Mesenteric fat pad (tissue), 1 donor: ENCODE data around the gene CHEK1. TPM values are rescaled to one million over a fixed set of nuclear protein-coding genes. Genes with fewer than 3 reads are reported as not detected.
"Not testable (repeated sequence)": the region's sequence is repeated elsewhere in the genome, so short reads cannot be mapped to it uniquely, and the experiment has no call there.

Experiments used
- DNase-seq: peaks from one replicate; pipeline ENCODE4 v3.0.0-alpha.2; 2020; ENCODE audit warnings: low spot score
- long read RNA-seq: library from polyadenylated mRNA; unstranded; transcript quantifications from one replicate; pipeline ENCODE4 v2.0.0, GENCODE V29; 2020
- total RNA-seq: library from RNA; stranded (reverse); fragmentation: NEBNext Ultra II Directional; extraction: Animal tissue kit (Norgen Biotek cat#: 25700); gene quantifications from one replicate; pipeline ENCODE4 v1.2.1, GENCODE V29; 2021
- donor health status: DM: yes; HTN: yes; CAD: no.

Gene CHEK1
- 2.2 TPM for total RNA-seq
- long read RNA-seq, partial matches to known transcripts = 0 of 1 reads
- long read RNA-seq, other reads (novel, unspliced or antisense) = 1 of 1 reads

DNA sequence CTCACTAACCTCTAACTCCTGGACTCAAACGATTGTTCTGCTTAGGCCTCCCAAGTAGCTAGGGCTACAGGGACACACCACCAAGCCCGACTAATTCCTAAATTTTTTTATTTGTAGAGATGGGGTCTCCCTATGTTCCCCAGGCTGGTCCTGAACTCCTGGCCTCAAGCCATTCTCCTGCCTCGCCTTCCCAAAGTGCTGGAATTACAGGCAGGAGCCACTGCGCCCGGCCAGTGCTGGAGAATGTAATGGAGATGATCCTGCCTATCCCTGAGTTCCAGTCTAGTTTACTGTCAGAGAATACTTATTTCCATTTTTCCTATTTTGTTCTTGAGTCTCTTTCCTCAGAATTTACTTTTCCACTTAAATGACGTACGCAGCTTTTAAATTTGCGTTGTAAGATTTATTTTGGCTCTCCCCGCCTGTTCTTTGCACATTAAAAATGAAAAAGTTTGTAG lies at the start of gene CHEK1:
TSS of gene CHEK1 (plus strand) at position 408 of the 458 bp plus-strand sequence. CDS start 1,606 bp downstream, outside the sequence.
- no peak for DNase-seq

DNA sequence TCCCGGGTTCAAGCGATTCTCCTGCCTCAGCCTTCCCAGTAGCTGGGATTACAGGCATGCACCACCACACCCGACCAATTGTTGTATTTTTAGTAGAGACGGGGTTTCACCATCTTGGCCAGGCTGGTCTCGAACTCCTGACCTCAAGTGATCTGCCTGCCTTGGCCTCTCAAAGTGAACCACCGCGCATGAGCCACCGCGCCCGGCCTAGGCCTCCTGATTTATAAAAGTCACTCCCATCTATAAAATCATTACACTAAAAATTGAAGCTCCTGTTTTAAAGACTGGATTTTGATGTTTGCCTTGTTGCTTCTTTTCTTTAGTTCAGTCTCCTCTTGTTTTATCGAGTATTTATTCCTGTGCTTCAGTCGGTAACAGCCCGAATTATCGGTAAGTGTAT lies 47.8 kb upstream of the CHEK1 start:
- not testable (repeated sequence) for DNase-seq

DNA sequence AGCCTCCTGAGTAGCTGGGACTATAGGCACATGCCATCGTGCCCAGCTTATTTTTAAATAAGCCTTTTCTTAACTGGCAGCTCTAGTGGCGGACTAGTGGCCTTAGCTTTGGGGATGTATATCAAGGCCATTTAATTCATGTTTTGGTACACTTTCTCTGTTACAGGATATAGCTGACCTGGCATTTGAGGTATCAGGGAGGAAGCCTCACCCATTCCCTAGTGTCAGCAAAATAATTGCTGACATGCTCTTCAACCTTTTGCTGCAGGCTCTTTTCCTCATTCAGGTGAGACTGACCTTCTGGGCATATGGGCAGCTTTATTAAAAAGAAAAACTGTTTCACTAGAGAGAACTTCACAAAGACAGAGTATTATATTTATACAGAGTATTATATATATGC lies 46.2 kb upstream of the CHEK1 start:
- no peak for DNase-seq

DNA sequence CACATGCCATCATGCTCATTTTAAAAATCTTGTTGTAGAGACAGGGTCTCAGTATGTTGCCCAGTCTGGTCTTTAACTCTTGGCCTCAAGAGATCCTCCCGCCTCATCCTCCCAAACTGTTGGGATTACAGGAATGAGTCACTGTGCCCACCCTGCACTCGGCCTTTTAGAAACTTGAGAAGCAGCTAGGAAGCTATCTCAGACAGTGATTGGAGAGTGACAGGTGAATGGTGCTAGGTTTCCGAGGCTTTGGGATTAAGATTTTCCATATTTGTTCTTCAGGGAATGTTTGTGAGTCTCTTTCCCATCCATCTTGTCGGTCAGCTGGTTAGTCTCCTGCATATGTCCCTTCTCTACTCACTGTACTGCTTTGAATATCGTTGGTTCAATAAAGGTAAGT lies 45.2 kb upstream of the CHEK1 start:
- DNase-seq = no peak

DNA sequence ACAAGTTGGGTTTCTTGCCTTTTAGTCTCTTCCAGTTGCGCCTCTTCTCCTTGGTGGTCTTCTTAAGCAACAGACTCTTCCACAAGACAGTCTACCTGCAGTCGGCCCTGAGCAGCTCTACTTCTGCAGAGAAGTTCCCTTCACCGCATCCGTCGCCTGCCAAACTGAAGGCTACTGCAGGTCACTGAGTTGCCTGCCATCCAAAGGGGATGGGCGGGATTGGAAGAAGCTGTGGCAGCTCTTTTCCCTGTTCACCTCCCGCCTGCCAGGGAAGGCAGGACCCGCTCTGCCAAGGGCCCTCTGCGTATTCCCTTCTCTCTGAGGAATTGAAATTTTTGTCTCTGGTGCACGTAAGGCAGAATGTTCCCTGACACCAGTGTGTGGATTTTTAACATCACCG lies 41.5 kb upstream of the CHEK1 start:
- DNase-seq = no peak

DNA sequence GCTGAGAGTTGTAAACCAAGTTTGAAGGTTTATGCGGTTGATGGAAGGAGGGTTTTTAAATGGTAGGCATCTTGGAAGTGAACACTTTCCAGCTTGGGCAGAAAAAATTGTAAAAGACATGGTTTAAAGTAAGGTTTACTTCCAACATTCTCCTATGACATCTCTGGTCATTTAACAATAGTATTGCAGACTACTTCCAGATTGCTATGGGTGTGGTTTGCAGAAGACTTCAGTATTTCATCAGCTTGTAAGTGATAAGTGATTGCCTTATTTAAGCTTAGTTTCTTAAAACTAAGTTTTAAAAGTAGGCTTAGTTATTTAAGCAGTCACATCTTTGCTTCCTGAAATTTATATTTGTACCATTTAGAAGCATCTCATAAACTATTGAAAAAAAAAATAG lies 39.5 kb upstream of the CHEK1 start:
- DNase-seq = no peak

DNA sequence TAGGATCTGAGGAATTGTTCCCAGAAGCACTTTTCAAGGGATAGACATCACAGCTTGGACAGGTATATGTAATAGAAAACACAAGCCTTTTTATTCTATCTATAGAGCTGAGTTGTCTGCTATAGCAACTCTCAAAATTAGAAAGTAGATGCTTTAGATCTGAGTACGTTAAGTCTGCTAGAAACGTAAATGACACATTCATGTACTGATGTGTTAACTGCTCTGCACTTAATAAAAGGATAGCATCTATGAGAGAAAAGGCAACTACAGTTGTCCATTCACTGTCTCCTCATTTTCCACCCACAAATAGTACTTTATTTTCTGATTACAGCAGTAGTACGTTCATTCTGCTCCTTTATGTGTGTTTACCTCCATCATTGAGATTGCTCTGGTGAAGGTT lies 38.3 kb upstream of the CHEK1 start:
- DNase-seq = no peak

DNA sequence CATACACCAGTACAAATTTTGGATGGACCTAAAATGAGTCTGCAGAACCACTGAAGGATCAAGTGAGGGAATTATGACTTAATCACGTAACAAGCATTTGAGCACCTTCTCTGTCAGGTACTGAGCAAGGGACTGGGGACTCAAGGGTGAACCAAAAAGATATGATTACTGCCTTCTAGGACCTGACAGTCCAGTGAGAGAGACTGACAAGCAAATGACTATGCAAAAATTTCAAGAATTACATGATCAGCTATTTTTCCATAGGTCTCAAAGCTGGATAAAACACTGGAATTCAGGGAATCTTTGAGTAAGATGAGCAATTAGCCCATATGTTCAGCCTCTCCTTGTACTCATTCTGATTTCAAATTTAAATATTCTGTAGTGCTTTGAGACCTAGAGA lies 37.5 kb upstream of the CHEK1 start:
- DNase-seq = no peak

DNA sequence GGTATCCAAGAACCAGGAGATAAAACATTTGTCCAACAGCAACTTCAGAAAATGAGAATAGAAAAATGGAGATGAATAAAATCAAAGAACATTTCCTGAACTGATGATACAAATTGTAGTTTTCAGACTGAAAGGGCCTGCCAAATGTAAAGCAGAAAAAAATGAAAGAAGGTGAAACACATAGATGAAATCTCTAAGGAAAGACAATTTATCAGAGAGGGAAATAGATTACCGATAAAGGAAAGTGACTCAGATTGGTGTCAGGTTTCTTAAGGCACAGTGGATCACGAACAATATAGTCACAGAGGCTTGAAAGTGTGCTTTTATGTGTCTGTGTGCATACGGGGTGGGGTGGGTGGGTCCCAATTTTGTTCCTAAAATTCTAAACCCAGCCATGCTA lies 36.5 kb upstream of the CHEK1 start:
- no peak for DNase-seq

DNA sequence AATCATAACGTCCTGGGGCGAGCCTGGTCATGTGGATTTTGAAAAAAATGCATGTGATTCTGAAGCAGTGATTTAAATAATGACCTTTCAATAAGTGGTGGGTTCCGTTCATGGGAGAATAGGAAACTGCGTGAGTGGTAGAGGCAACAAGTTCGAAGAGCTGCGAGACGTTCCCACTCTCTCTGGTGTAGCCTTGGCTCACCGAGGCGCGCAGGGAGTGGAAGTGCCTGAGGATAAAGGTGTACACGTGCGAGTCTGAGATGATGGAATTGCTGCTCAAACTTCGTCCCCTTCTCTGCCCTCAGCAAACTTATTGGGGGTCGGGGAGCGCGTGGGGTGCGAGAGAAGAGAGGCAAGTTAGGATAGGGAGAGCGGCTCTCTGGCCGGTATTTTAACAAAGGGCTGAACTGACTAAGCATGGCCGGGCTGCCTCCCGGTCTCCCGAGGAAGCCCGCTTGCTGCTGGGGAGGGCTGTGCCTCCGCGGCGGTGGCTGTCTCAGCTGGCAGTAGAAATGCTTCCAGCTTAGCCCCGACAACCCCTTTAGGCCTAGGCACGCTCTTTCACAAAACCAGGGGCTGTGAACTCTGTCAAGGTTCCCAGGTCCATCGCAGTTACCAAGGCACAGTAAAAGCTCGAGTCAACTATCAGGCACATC lies 33.2 kb upstream of the CHEK1 start:
- no peak for DNase-seq

DNA sequence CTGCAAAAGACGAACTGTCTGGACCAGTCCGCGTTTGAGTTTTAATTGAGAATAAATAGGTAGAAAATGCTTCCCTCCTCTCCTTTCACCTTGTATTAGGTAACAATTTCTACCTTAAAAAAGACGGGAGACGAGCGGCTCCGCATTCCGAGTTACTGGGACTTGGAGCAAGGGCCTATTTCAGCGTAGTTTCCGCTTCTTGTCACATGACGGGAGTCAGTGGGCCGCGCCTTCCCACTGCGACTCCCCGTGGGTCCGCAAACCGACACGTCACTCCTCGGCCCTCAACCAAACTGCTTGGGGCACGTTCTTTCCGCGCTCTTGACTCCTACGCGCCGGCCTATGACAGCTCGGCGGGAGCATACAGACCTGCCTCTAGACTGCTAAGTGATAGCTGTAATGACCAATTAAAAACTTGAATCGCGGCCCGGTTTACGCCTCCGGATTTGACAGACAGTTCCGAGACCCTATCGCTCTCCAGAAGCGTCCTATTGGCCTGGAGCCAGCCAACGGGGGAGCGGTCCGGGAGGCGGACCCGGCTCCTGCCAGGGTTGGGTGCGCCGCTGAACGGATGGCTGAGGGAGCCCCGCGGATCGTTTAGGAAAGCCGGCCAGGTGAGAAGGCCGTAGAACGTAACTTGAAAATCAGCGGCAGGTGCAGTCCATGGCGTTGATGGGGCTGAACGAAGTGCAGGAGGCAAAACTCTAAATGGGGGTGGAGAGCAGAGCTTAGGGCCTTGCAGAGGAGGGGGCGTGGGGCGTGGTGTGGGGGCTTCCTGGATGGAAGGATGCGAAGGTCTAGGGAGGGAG lies 32.5 kb upstream of the CHEK1 start, which contains the start of gene STT3A:
TSS of gene STT3A (plus strand) at position 548 of the 809 bp plus-strand sequence. CDS start 3,064 bp downstream, outside the sequence.
- DNase-seq = peak; percentile 99

DNA sequence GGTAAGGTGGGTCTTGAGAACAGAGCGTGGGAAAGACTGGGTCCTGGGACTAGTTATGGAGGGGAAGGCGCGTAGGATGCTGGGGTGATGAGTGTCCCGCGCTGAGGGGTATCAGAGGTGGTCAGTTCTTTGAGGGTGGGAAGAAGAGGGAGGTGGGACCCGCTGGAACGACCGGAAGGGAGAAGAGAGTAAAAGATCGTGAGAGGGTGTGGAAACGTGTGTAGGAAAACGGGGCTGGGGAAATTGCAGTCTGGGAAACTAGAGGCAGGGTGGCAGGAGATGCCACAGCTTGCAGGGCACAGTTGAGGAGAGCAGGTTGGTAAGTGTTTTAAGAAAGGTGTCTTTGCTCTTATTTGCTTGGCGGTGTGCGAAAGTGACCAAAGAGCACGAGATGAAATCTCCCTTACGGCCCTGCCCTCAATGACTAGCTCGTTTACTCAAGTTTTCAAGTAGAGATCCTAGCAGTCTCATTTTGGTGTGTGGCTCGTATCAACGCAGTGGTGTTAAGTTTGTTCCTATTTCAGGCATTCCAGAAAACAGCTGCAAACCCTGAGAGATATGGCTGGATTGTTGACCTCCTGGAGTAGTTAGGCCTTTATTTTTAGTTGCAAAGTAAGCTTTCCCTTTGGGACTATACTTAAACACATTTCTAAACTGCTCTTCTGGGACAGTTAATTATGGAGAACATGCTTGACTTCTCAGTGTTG lies 31.7 kb upstream of the CHEK1 start:
- DNase-seq = no peak

DNA sequence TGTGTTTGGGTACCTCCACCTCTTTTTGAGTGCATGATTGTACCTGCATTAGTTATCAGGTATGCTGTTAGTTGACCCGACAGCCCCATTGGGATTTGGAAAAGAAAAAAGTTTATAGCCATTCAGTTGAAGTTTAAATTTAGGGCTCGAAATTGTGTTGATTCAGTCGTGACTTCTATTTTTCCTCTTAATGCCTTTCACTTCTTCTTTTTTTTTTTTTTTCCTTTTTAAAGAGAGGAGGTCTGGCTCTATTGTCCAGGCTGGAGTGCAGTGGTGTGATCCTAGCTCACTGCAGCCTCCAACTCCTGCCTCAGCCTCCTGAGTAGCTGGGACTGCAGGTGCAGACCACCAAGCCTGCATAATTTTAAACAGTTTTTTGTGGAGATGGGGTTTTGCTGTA lies 30.0 kb upstream of the CHEK1 start:
- no peak for DNase-seq

DNA sequence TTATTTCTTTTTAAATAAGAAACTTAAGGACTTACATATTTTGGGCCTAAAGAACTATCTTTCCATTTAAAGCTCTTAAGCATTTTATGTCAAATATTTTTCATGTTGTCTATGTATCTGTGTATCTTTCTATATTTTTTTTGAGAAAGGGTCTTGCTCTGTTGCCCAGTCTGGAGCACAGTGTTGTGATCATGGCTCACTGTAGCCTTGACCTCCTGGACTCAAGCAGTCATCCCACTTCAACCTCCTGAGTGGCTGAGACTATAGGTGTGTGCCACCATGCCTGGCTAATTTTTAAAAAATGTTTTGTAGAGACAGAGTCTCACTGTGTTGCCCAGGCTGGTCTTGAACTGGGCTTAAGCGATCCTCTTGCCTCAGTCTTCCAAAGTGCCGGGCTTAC lies 24.3 kb upstream of the CHEK1 start:
- no peak for DNase-seq

DNA sequence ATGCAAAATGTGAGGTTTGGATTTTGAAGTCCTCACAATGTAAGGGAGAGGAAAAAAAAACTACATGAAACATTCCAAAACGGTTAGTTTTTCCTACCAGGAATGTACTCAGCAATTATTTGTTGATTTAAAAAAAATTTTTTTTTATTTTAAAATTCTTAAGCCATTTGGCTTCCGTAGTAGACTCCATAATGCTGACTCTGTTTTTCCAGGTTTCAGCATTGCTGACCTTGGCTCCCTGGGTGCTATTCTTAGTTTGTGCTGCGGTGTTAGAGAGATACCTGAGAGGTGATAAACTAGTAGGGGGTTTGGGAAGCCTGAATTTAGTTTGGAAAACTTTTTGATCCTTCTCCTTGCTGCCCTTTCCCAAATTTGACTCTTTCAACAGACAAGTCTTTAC lies 21.8 kb upstream of the CHEK1 start:
- no peak for DNase-seq

DNA sequence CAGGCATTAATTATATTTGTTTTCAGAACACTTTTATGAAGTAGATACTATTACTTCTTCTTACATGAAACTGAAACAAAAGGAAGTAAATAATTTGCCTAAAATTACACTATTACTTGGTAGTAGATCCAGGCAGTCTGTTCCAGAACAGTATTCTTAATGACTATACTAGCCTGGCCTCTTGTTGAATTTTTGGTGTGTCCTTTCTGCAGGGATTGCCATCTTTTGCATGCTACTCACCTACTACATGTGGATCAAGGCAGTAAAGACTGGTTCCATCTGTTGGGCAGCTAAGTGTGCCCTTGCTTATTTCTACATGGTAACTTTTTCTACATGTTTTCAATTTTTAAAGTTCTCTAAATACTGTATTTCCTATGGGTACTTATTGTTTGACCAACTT lies 19.5 kb upstream of the CHEK1 start:
- DNase-seq = no peak

DNA sequence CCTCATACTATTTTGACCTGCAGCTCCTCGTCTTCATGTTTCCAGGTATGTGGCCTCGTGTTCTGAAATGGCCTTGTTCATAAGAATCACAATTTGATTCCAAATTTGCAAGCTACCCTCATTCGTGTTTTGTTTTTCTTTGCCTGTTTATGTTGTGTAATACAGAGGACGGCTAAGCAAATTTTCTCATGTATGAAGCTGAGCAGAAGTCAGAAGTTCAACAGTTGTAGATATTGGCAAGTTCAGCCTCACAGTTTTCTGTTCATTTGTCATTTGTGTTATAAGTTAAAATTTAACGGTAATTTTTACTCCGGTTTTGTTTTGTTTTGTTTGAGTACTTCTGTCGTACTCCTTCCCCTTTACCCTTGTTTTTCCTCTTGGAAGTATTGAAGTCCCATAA lies 15.4 kb upstream of the CHEK1 start:
- no peak for DNase-seq

DNA sequence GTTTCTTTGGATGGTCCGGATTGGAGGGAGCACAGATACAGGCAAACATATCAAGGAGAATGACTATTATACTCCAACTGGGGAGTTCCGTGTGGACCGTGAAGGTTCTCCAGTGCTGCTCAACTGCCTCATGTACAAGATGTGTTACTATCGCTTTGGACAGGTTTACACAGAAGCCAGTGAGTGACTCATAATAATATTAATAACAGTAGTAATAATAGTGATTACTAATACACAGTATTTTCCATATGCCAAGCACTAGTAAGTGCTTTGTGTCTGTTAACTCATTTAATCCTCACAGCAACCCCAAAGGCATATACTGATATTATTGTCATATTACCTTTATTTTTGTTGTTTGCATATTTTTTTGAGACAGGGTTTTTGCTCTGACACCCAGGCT lies 6.6 kb upstream of the CHEK1 start:
- no peak for DNase-seq

DNA sequence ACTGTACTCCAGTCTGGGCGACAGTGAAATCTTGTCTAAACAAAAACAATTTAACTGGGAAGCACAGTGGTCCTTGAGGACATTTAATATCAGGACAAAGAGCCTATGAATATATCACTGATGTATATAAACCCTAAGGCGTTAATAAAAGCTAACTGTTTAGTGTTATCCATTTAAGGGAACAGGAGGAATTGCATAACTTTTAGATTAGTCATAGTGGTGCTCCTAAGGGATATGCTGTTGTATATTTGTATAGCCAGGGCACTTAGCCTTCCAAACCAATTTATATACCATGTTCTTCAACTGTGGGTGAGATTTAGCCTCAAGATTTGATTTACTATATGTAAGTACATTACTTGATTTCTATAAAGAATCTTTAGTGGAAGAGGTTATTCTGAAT lies 3.0 kb upstream of the CHEK1 start:
- no peak for DNase-seq

DNA sequence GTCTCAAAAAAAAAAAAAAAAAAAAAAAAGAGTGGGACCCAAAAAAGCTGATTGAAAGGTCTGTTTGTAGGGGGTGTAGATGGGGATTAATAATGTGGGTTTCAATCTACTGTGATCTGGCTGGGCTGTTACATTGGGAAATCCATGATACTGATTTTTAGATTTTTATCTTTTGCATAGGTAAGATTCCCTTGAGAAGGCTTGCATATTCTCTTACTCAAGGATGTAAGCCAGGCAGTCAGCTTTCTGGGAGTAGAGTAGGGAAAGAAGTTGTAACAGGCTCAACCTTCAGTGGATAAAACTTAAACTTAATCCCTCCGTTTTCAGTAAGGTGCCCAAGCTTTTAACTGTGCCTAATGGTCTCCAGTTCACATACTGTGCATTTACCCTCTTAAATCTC lies 1.9 kb upstream of the CHEK1 start:
- no peak for DNase-seq

DNA sequence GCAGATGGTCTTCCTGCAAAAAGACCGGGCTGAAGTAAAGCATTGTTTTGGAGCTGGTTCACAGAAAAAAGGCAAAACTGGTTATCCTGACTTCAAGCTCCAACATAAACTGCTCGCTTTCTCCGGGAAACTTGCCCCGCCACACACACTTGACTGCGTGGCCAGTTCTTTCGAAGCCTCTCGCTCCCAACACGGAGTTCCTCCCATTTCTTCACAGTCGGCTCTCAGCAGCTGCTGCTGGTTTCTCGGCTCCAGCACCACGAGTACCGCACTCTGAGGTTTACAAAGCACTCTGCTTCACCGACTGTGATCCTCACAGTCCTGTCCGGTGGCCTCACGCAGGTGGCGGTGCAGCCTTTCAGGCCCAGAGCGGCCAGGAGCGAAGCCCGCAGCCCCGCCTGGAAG lies 264 bp downstream of the CHEK1 start:
- no peak for DNase-seq
